HCT116 (cell line): Measurements from ENCODE around the gene SBF2. TPM values are rescaled to one million over a fixed set of nuclear protein-coding genes. Genes with fewer than 3 reads are reported as not detected.

Experiments
- ATAC-seq: fragments of 200-7000 bp; cut with Tn5 transposase; 2 replicates; pipeline ENCODE4 v1.9.1; 2020; ENCODE audit warnings: mild to moderate bottlenecking, moderate library complexity
- BruUV-seq: library from RNA; stranded (reverse); fragments of 400-500 nt; replicated peaks from 2 replicates; lab custom pipeline; 2021; lab: Mats Ljungman, UMichigan
- CTCF ChIA-PET: fragments of 300-600 bp; sonication (Branson Sonifier 250); formaldehyde crosslinking; loops from one replicate; lab custom pipeline; 2021; ENCODE audit warnings: antibody characterized with exemption; lab: Charles Lee
- POLR2A ChIA-PET: fragments of 300-600, 350-600 bp; sonication (Branson Sonifier 250); formaldehyde crosslinking; loops from one replicate; lab custom pipeline; 2021; ENCODE audit warnings: antibody characterized with exemption; lab: Charles Lee
- RAD21 ChIA-PET, 2 experiments: fragments of 300-600 bp; sonication (Branson Sonifier 250); formaldehyde crosslinking; loops; one replicate each; lab custom pipeline; 2023; ENCODE audit warnings: low total read pairs in 2 of 2; ENCODE audit not compliant: uncharacterized antibody in 2 of 2, unreplicated experiment in 2 of 2, low non-redundant PET in 1 of 2; lab: Charles Lee
- DNase-seq: peaks from one replicate; pipeline ENCODE4 v3.0.0-alpha.2; 2010; ENCODE audit warnings: low read depth, low spot score
- H2AFZ ChIP-seq: fragments of 200-600 bp; shearing (Covaris generic), sonication (generic); 2 replicates; pipeline ENCODE4 v1.6.1; 2017; ENCODE audit warnings: low read depth, mixed run types, mixed read lengths, antibody characterized with exemption, low read length; ENCODE audit not compliant: poor library complexity, severe bottlenecking
- H3K27ac ChIP-seq: 2 replicates; pipeline ENCODE4 v1.5.1; 2012; ENCODE audit warnings: low read depth, low read length
- H3K27me3 ChIP-seq: fragments of 200-600 bp; sonication (generic); 2 replicates; pipeline ENCODE4 v1.6.1; 2016; ENCODE audit warnings: mixed run types, low read length, mixed read lengths; ENCODE audit not compliant: insufficient read depth
- H3K36me3 ChIP-seq, 2 experiments: fragments of 200-500 bp in 1 of 2; fragments of 200-600 bp in 1 of 2; sonication (Bioruptor generic) in 1 of 2; sonication (generic) in 1 of 2; 2 replicates each; pipeline versions ENCODE4 v1.5.1 to v1.6.1; 2014 to 2016; ENCODE audit warnings: low read length in 2 of 2, inconsistent platforms in 1 of 2, mixed read lengths in 1 of 2, mixed run types in 1 of 2; ENCODE audit not compliant: insufficient read depth in 2 of 2, control insufficient read depth in 1 of 2
- H3K4me1 ChIP-seq, 2 experiments: fragments of 200-600 bp in 1 of 2; sonication (generic) in 1 of 2; 2 replicates each; pipeline versions ENCODE4 v1.5.1 to v1.6.1; 2012 to 2017; ENCODE audit warnings: low read length in 2 of 2, inconsistent platforms in 1 of 2, mild to moderate bottlenecking in 1 of 2, mixed read lengths in 1 of 2, mixed run types in 1 of 2, moderate library complexity in 1 of 2; ENCODE audit not compliant: insufficient read depth in 2 of 2, control insufficient read depth in 1 of 2
- H3K4me2 ChIP-seq: fragments of 200-600 bp; sonication (generic); 2 replicates; pipeline ENCODE4 v1.6.1; 2017; ENCODE audit warnings: mixed run types, low read length, mixed read lengths
- H3K4me3 ChIP-seq, 2 experiments: fragments of 200-600 bp in 1 of 2; sonication (generic) in 1 of 2; replicated peaks in 1 of 2; 2 replicates each; pipeline ENCODE4 v1.5.1; 2011 to 2016; ENCODE audit warnings: low read length in 2 of 2, control low read depth in 1 of 2, low read depth in 1 of 2, mild to moderate bottlenecking in 1 of 2, mixed read lengths in 1 of 2, mixed run types in 1 of 2
- H3K79me2 ChIP-seq: fragments of 200-600 bp; sonication (generic); 2 replicates; pipeline ENCODE4 v1.6.1; 2017; ENCODE audit warnings: mild to moderate bottlenecking, mixed run types, low read length, moderate library complexity, mixed read lengths; ENCODE audit not compliant: insufficient read depth
- H3K9ac ChIP-seq: fragments of 200-600 bp; sonication (generic); 2 replicates; pipeline ENCODE4 v1.6.1; 2016; ENCODE audit warnings: low read length, mixed read lengths
- H3K9me2 ChIP-seq: fragments of 200-600 bp; sonication (generic), shearing (Covaris generic); 2 replicates; pipeline ENCODE4 v1.6.1; 2017; ENCODE audit warnings: mixed run types, mild to moderate bottlenecking, moderate library complexity; ENCODE audit not compliant: insufficient read depth
- H3K9me3 ChIP-seq, 2 experiments: fragments of 200-500 bp in 1 of 2; fragments of 200-600 bp in 1 of 2; sonication (Bioruptor generic) in 1 of 2; sonication (generic) in 1 of 2; 2 replicates each; pipeline ENCODE4 v1.6.1; 2014 to 2017; ENCODE audit warnings: low read length in 2 of 2, mixed read lengths in 2 of 2, inconsistent platforms in 1 of 2, low read depth in 1 of 2, mild to moderate bottlenecking in 1 of 2, mixed run types in 1 of 2, moderate library complexity in 1 of 2; ENCODE audit not compliant: control insufficient read depth in 1 of 2, insufficient read depth in 1 of 2
- H4K20me1 ChIP-seq: fragments of 200-600 bp; sonication (generic), shearing (Covaris generic); 2 replicates; pipeline ENCODE4 v1.6.1; 2017; ENCODE audit warnings: mixed run types, mild to moderate bottlenecking, moderate library complexity; ENCODE audit not compliant: insufficient read depth
- ELF1 ChIP-seq: IDR thresholded peaks from 2 replicates; pipeline ENCODE4 v1.6.1; 2012; ENCODE audit warnings: low read depth, borderline replicate concordance
- EZH2phosphoT487 ChIP-seq: fragments of 200-600 bp; IDR thresholded peaks from 2 replicates; pipeline ENCODE4 v1.6.1; 2018; ENCODE audit warnings: antibody characterized with exemption, borderline replicate concordance
- JUND ChIP-seq: IDR thresholded peaks from 2 replicates; pipeline ENCODE4 v1.6.1; 2012
- POLR2A ChIP-seq: IDR thresholded peaks from 2 replicates; pipeline ENCODE4 v1.7.0; 2011; ENCODE audit warnings: borderline replicate concordance; ENCODE audit not compliant: insufficient read depth, insufficient read length; ENCODE audit errors: extremely low read depth
- POLR2AphosphoS5 ChIP-seq: IDR thresholded peaks from 2 replicates; pipeline ENCODE4 v1.6.1; 2011; ENCODE audit warnings: mild to moderate bottlenecking, low read depth, low read length, moderate library complexity
- REST ChIP-seq: IDR thresholded peaks from 2 replicates; pipeline ENCODE4 v1.6.1; 2012; ENCODE audit warnings: low read depth
- SP1 ChIP-seq: IDR thresholded peaks from 2 replicates; pipeline ENCODE4 v1.6.1; 2012; ENCODE audit warnings: low read depth
- TCF7L2 ChIP-seq: IDR thresholded peaks from 2 replicates; pipeline ENCODE4 v1.7.0; 2011; ENCODE audit warnings: borderline replicate concordance, inconsistent platforms; ENCODE audit not compliant: insufficient read depth, insufficient read length; ENCODE audit errors: extremely low read depth
- ZNF274 ChIP-seq: fragments of 200-500 bp; sonication (Bioruptor generic); IDR thresholded peaks from 2 replicates; pipeline ENCODE4 v1.6.1; 2014; ENCODE audit warnings: mild to moderate bottlenecking, low read depth, low read length, inconsistent platforms
- intact Hi-C: fragments of 100-400 bp; cut with micrococcal nuclease; formaldehyde crosslinking; loops from 2 replicates; pipeline ENCODE4 v1.10.0; 2022
- total RNA-seq: library from RNA; stranded (reverse); gene quantifications from one replicate; pipeline ENCODE4 v1.2.1, GENCODE V29; 2021; ENCODE audit not compliant: unreplicated experiment

SBF2 gene
- total RNA-seq, 1 experiment from 2014 or later = 35.0 TPM

- peak overlapping the region; percentile 15; the same call in 1 of the 2 replicates for H3K4me2 ChIP-seq
- RAD21 ChIA-PET = no interaction called here
- POLR2A ChIA-PET = no interaction called here
- no TSS peak for BruUV-seq
- TF ChIP-seq SP1 = no peak
- no peak for TF ChIP-seq POLR2A
- no peak for TF ChIP-seq ZNF274
- TF ChIP-seq REST = no peak
- no peak for TF ChIP-seq JUND
- no peak for TF ChIP-seq POLR2AphosphoS5
- TF ChIP-seq ELF1 = no peak
- TF ChIP-seq EZH2phosphoT487 = no peak
- no peak for TF ChIP-seq TCF7L2
- intact Hi-C loops = no loop called here
- H3K27me3 ChIP-seq = no peaks in the 10 kb centered on the region
- H3K4me3 ChIP-seq = no peak overlapping the region
- H3K4me1 ChIP-seq = peaks cover 11 to 12% of the 10 kb centered on the region in 2 experiments; a peak in 3 of 4 replicates
- H3K9me3 ChIP-seq = no peaks in the 10 kb centered on the region
- H3K9ac ChIP-seq = no peak overlapping the region
- ATAC-seq (no peak), DNase-seq (no peak)
- no peaks in the 10 kb centered on the region for H3K36me3 ChIP-seq
- no peak overlapping the region for H3K27ac ChIP-seq
- no peak overlapping the region for H2AFZ ChIP-seq
- no peaks in the 10 kb centered on the region for H4K20me1 ChIP-seq
- CTCF ChIA-PET = no interaction called here
- no peaks in the 10 kb centered on the region for H3K9me2 ChIP-seq
- H3K79me2 ChIP-seq = no peaks in the 10 kb centered on the region
Observed at GRCh38 chr11:9799886-9800285, 494.1 kb downstream of the SBF2 start.
